ENCODE measurements around the gene PLEKHS1. TPM values are rescaled to one million over a fixed set of nuclear protein-coding genes. Genes with fewer than 3 reads are reported as not detected.

The PLEKHS1 gene
- total RNA-seq, 1 experiment from 2014 or later, result 4.9 TPM

DNA sequence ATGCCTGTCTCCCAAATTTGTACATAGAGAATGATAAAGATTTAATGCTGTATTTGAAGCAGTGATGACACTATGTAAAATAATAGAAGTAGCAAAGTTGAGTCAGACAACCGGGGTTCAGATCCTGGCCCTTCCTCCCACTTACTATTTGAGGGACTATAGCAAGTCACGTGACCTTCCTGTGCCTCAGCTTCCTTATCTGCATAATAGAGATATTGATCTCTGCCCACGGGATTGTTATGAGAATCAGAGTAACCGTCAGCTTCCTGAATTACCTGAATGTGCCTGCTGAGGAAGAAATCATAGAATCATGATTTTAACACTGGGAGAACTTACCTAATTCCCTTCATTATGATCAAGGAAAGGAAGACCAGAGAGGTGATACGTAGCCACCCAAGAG, 44.9 kb upstream of the PLEKHS1 start:
- H3K27ac ChIP-seq, result no peak overlapping the region
- no peaks in the 10 kb centered on the region for H3K9me3 ChIP-seq (ENCODE audit: insufficient read depth, low read depth)
- no peaks in the 10 kb centered on the region for H3F3A ChIP-seq (ENCODE audit: insufficient read depth, low read depth)
- no peaks in the 10 kb centered on the region for H3K4me1 ChIP-seq (replicated peaks; ENCODE audit: insufficient read depth)
- no peak overlapping the region for H2AFZ ChIP-seq
- BruUV-seq (replicated peaks), result no TSS peak
- H3K9me2 ChIP-seq (ENCODE audit: insufficient read depth), result no peaks in the 10 kb centered on the region
- H3K36me3 ChIP-seq (ENCODE audit: low read depth), result no peaks in the 10 kb centered on the region
- no peaks in the 10 kb centered on the region for H3K79me2 ChIP-seq (ENCODE audit: low read depth)
- H3K4me3 ChIP-seq, result no peak overlapping the region
- H3K27me3 ChIP-seq (ENCODE audit: insufficient read depth, low read depth), result no peaks in the 10 kb centered on the region
- H3K4me2 ChIP-seq, result no peak overlapping the region
- H4K20me1 ChIP-seq (ENCODE audit: insufficient read depth), result no peaks in the 10 kb centered on the region
- POLR2A ChIA-PET (ENCODE audit: unreplicated experiment), result no interaction called here
- CTCF ChIA-PET, result no interaction called here
- DNase-seq, result no peak
- intact Hi-C loops (cut with micrococcal nuclease; ENCODE audit: unreplicated experiment), result loop anchor here (10.0 kb wide), 1 partner anchor 148 kb away; the partner anchor contains the start of genes DCLRE1A and NHLRC2
- TF ChIP-seq EZH2 (IDR thresholded peaks at IDR 0.05; ENCODE audit: low read depth), result no peak
- TF ChIP-seq, protein P1, sequence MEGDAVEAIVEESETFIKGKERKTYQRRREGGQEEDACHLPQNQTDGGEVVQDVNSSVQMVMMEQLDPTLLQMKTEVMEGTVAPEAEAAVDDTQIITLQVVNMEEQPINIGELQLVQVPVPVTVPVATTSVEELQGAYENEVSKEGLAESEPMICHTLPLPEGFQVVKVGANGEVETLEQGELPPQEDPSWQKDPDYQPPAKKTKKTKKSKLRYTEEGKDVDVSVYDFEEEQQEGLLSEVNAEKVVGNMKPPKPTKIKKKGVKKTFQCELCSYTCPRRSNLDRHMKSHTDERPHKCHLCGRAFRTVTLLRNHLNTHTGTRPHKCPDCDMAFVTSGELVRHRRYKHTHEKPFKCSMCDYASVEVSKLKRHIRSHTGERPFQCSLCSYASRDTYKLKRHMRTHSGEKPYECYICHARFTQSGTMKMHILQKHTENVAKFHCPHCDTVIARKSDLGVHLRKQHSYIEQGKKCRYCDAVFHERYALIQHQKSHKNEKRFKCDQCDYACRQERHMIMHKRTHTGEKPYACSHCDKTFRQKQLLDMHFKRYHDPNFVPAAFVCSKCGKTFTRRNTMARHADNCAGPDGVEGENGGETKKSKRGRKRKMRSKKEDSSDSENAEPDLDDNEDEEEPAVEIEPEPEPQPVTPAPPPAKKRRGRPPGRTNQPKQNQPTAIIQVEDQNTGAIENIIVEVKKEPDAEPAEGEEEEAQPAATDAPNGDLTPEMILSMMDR (conservative IDR thresholded peaks at IDR 0.05), result no peak

DNA sequence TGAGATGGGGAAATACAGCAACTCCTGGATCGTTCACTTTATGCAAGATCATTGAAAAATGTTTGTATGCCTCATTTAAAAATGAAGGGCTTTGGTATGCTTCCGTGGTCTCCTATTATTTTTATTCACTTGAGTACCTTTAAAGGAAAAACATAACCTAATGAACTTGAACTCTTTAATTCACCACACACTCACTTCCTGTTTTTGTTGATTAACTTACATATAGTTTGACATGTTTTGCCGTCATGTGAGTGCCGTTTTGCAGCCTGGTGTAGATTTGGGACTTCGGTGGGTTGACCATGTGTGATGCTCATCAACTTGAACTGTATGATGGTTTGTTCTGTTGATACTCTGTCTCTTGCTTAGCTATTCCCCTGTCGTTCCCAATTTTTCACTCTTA, 42.8 kb upstream of the PLEKHS1 start:
- Histone ChIP-seq H3K4me3 (no peak overlapping the region), H4K20me1 (ENCODE audit: insufficient read depth) (no peaks in the 10 kb centered on the region), H3K4me1 (replicated peaks; ENCODE audit: insufficient read depth) (no peaks in the 10 kb centered on the region), H3K9me2 (ENCODE audit: insufficient read depth) (no peaks in the 10 kb centered on the region), H3F3A (ENCODE audit: insufficient read depth, low read depth) (no peaks in the 10 kb centered on the region), H3K27ac (no peak overlapping the region), H3K4me2 (no peak overlapping the region), H3K9me3 (ENCODE audit: insufficient read depth, low read depth) (no peaks in the 10 kb centered on the region), H3K27me3 (ENCODE audit: insufficient read depth, low read depth) (no peaks in the 10 kb centered on the region), H2AFZ (no peak overlapping the region), H3K36me3 (ENCODE audit: low read depth) (no peaks in the 10 kb centered on the region), H3K79me2 (ENCODE audit: low read depth) (no peaks in the 10 kb centered on the region)
- no peak for DNase-seq
- no TSS peak for BruUV-seq (replicated peaks)
- ChIA-PET POLR2A (ENCODE audit: unreplicated experiment) (no interaction called here), CTCF (no interaction called here)
- TF ChIP-seq, protein P1 (conservative IDR thresholded peaks at IDR 0.05), result no peak
- TF ChIP-seq EZH2 (IDR thresholded peaks at IDR 0.05; ENCODE audit: low read depth), result no peak
- intact Hi-C loops (cut with micrococcal nuclease; ENCODE audit: unreplicated experiment), result loop anchor here (10.0 kb wide), 1 partner anchor 146 kb away; the partner anchor contains the start of genes DCLRE1A and NHLRC2

DNA sequence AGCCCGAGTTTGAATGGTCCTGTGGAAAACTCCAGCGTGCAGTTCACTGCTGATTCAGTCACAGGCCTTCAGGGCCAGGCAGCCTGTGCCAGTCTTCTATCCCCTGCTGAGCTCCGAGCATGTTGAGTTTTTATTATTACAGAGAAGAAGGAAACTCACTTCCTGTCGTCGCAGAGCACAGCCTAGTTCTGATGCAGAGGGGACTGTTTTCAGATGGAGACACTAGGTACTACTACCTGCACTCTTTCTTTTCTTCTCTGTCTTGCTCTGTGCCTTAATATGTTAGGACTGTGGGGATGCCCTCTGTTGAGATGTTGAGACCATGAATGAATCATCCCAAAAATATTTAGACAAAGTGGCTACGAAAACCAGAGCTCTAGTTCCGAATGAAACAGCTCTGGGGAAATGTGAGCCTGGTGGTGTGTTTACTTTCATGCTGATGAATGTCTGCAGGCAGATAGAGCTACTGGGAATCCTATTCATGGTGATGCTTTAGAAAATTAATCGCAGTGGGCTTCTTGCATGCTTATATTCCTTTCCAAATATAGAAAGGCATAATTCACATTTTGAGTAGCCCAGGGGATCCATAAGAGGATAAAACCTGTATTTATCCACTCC, 42.2 kb upstream of the PLEKHS1 start:
- H4K20me1 ChIP-seq (ENCODE audit: insufficient read depth), result no peaks in the 10 kb centered on the region
- BruUV-seq (replicated peaks), result no TSS peak
- H2AFZ ChIP-seq, result no peak overlapping the region
- no peaks in the 10 kb centered on the region for H3K9me2 ChIP-seq (ENCODE audit: insufficient read depth)
- intact Hi-C loops (cut with micrococcal nuclease; ENCODE audit: unreplicated experiment), result loop anchor here (10.0 kb wide), 1 partner anchor 145 kb away; the partner anchor contains the start of genes DCLRE1A and NHLRC2
- H3K4me2 ChIP-seq, result no peak overlapping the region
- H3K4me1 ChIP-seq (replicated peaks; ENCODE audit: insufficient read depth), result no peaks in the 10 kb centered on the region
- no peak for TF ChIP-seq EZH2 (IDR thresholded peaks at IDR 0.05; ENCODE audit: low read depth)
- TF ChIP-seq, protein P1 (conservative IDR thresholded peaks at IDR 0.05), result no peak
- DNase-seq, result no peak
- ChIA-PET CTCF (no interaction called here), POLR2A (ENCODE audit: unreplicated experiment) (no interaction called here)
- no peaks in the 10 kb centered on the region for H3K79me2 ChIP-seq (ENCODE audit: low read depth)
- no peaks in the 10 kb centered on the region for H3K9me3 ChIP-seq (ENCODE audit: insufficient read depth, low read depth)
- H3F3A ChIP-seq (ENCODE audit: insufficient read depth, low read depth), result no peaks in the 10 kb centered on the region
- no peaks in the 10 kb centered on the region for H3K36me3 ChIP-seq (ENCODE audit: low read depth)
- H3K27me3 ChIP-seq (ENCODE audit: insufficient read depth, low read depth), result no peaks in the 10 kb centered on the region
- no peak overlapping the region for H3K27ac ChIP-seq
- H3K4me3 ChIP-seq, result no peak overlapping the region

Measured in PC-9 (cell line).